ENCODE measurements around the gene COX6B2. TPM values are rescaled to one million over a fixed set of nuclear protein-coding genes. Genes with fewer than 3 reads are reported as not detected.

COX6B2 gene
- total RNA-seq, 1 donor from 2014 or later: not detected

DNA sequence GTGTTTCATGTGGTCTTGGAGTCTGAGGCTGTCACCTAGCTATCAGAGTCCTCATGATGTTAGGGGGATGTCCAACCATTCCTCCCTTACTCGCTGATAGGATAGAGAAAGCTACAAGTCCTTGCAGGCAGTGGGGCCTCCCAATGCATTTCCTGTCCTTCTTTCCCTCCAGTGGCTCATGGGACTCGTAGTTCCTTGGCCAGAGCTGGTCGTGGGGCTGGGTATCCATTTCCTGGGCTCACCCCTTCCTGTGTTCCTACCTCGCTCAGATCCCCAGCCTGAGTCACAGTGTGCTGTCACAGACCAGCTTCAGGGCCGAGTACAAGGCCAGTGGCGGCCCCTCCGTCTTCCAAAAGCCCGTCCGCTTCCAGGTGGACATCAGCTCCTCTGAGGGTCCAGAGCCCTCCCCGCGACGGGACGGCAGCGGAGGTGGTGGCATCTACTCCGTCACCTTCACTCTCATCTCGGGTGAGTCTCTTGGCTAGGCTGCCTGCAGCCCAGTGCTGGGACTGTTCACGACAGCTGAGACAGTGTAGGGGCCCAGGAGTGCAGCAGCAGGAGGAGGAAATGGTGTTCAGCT is 48.4 kb downstream of the COX6B2 start:
- no peak overlapping the region for H3K27ac Mint-ChIP-seq
- Histone ChIP-seq H3K4me1 (peaks cover 10% of the 10 kb centered on the region), H4K20me1 (ENCODE audit: low read depth) (peaks cover 6% of the 10 kb centered on the region), H3F3A (ENCODE audit: low read depth) (peaks cover 14% of the 10 kb centered on the region), H3K4me3 (no peak overlapping the region), H2AFZ (replicated peaks) (no peak overlapping the region), H3K9ac (no peak overlapping the region), H3K36me3 (no peaks in the 10 kb centered on the region), H3K27ac (no peak overlapping the region), H3K4me2 (no peak overlapping the region), H3K27me3 (no peaks in the 10 kb centered on the region), H3K9me3 (ENCODE audit: low read depth) (no peaks in the 10 kb centered on the region), H3K79me2 (ENCODE audit: low read depth) (no peaks in the 10 kb centered on the region)
- peaks cover 2% of the 10 kb centered on the region for H3K9me3 Mint-ChIP-seq
- TF ChIP-seq EZH2phosphoT487 (IDR thresholded peaks at IDR 0.05) (no peak), EZH2 (IDR thresholded peaks at IDR 0.05) (no peak)
- TF ChIP-seq, protein P1, sequence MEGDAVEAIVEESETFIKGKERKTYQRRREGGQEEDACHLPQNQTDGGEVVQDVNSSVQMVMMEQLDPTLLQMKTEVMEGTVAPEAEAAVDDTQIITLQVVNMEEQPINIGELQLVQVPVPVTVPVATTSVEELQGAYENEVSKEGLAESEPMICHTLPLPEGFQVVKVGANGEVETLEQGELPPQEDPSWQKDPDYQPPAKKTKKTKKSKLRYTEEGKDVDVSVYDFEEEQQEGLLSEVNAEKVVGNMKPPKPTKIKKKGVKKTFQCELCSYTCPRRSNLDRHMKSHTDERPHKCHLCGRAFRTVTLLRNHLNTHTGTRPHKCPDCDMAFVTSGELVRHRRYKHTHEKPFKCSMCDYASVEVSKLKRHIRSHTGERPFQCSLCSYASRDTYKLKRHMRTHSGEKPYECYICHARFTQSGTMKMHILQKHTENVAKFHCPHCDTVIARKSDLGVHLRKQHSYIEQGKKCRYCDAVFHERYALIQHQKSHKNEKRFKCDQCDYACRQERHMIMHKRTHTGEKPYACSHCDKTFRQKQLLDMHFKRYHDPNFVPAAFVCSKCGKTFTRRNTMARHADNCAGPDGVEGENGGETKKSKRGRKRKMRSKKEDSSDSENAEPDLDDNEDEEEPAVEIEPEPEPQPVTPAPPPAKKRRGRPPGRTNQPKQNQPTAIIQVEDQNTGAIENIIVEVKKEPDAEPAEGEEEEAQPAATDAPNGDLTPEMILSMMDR (IDR thresholded peaks at IDR 0.05): no peak
- peaks cover 40% of the 10 kb centered on the region for H3K36me3 Mint-ChIP-seq
- H3K27me3 Mint-ChIP-seq (ENCODE audit: insufficient read depth, low read depth): no peaks in the 10 kb centered on the region
- peaks cover 18% of the 10 kb centered on the region for H3K4me1 Mint-ChIP-seq
- DNase-seq (ENCODE audit: low spot score): no peak
- H3K4me3 Mint-ChIP-seq: no peak overlapping the region

DNA sequence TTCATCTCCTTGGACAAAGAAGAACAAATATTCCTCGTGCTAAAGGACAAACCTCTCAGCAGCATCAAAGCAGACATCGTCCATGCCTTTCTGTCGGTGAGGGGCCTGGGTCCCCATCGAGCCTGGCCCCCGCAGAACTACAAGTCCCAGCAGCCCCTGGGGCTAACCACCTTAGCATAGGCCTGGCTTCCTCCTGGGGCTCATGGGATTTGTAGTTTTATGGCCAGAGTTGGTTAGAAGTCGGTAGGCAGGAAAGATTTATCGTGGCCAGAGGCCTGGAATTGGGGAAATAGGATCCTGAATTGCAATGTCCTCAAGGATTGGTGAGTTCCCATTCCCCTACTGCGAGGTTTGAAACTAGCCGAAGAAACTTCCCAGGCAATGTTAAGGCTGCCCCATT is 49.0 kb downstream of the COX6B2 start:
- Mint-ChIP-seq H3K4me1 (peaks cover 22% of the 10 kb centered on the region), H3K27ac (no peak overlapping the region), H3K36me3 (peaks cover 42% of the 10 kb centered on the region), H3K9me3 (peaks cover 2% of the 10 kb centered on the region), H3K27me3 (ENCODE audit: insufficient read depth, low read depth) (no peaks in the 10 kb centered on the region), H3K4me3 (peak overlapping the region; percentile 33)
- Histone ChIP-seq H3K27me3 (no peaks in the 10 kb centered on the region), H3K9me3 (ENCODE audit: low read depth) (no peaks in the 10 kb centered on the region), H3K36me3 (no peaks in the 10 kb centered on the region), H3F3A (ENCODE audit: low read depth) (peaks cover 19% of the 10 kb centered on the region), H3K4me1 (peaks cover 15% of the 10 kb centered on the region), H3K4me3 (no peak overlapping the region), H3K79me2 (ENCODE audit: low read depth) (no peaks in the 10 kb centered on the region), H3K4me2 (no peak overlapping the region), H3K9ac (no peak overlapping the region), H3K27ac (no peak overlapping the region), H4K20me1 (ENCODE audit: low read depth) (peaks cover 12% of the 10 kb centered on the region), H2AFZ (replicated peaks) (no peak overlapping the region)
- TF ChIP-seq EZH2 (IDR thresholded peaks at IDR 0.05) (no peak), EZH2phosphoT487 (IDR thresholded peaks at IDR 0.05) (no peak)
- TF ChIP-seq, protein P1 (IDR thresholded peaks at IDR 0.05): no peak
- peak; percentile 76 for DNase-seq (ENCODE audit: low spot score)

DNA sequence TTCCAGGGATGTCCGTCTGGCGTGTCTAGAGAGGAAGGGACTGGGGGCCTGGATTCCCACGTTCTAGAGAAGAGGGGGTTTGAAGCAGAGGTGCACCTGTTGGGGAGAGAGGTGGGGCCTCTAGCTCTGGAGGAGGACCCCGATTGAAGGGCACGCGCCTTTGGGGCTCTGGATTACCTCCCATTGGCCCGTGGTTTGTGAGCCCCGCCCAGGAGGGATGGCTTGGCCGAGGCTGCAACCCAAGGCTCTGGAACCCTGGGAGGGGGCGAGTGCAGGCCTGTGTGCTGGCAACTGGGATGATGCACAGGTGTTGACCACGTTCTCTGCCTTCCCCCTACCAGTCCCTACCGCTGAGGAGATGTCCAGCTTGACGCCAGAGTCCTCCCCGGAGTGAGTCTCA is 49.5 kb downstream of the COX6B2 start:
- no peaks in the 10 kb centered on the region for H3K79me2 ChIP-seq (ENCODE audit: low read depth)

More for the DNA sequence above, 49.5 kb downstream of the COX6B2 start:
- Histone ChIP-seq H3K9me3 (ENCODE audit: low read depth) (no peaks in the 10 kb centered on the region), H3K27ac (no peak overlapping the region), H3K9ac (no peak overlapping the region), H2AFZ (replicated peaks) (no peak overlapping the region), H3K4me2 (no peak overlapping the region), H3K27me3 (no peaks in the 10 kb centered on the region), H4K20me1 (ENCODE audit: low read depth) (peaks cover 12% of the 10 kb centered on the region), H3F3A (ENCODE audit: low read depth) (peaks cover 24% of the 10 kb centered on the region), H3K4me3 (no peak overlapping the region), H3K4me1 (peaks cover 17% of the 10 kb centered on the region), H3K36me3 (no peaks in the 10 kb centered on the region)
- Mint-ChIP-seq H3K27me3 (ENCODE audit: insufficient read depth, low read depth) (no peaks in the 10 kb centered on the region), H3K4me1 (peaks cover 18% of the 10 kb centered on the region), H3K4me3 (no peak overlapping the region), H3K36me3 (peaks cover 38% of the 10 kb centered on the region), H3K9me3 (peaks cover 2% of the 10 kb centered on the region), H3K27ac (no peak overlapping the region)
- no peak for DNase-seq (ENCODE audit: low spot score)
- TF ChIP-seq, protein P1 (IDR thresholded peaks at IDR 0.05): no peak
- TF ChIP-seq EZH2 (IDR thresholded peaks at IDR 0.05) (no peak), EZH2phosphoT487 (IDR thresholded peaks at IDR 0.05) (no peak)
